ENCODE results near the gene SBNO2.

SBNO2 gene

DNA sequence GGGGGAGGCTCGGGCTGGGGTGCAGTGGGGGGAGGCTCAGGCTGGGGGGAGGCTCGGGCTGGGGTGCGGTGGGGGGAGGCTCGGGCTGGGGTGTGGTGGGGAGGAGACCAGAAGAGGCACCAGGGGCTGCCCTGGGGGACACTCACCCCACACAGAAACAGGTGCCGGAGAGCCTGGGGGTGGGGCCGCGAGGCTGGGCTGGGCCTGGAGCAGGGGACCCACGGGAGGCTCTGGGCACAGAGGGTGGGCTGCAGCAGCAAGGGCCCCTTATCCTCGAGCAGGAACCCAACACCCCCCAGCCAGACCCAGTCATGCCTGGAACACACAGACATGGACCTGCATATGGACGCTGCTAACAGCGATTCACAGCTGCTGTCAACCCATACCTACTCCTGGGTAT is 35.9 kb downstream of the SBNO2 start:
- H3K9me2 ChIP-seq (replicated peaks; ENCODE audit: low read depth, low read length) = no peaks in the 10 kb centered on the region
- peaks cover 3% of the 10 kb centered on the region; the same call in 1 of the 2 replicates for H3K36me3 ChIP-seq (ENCODE audit: insufficient read depth, low read length)
- TF ChIP-seq, protein P1, sequence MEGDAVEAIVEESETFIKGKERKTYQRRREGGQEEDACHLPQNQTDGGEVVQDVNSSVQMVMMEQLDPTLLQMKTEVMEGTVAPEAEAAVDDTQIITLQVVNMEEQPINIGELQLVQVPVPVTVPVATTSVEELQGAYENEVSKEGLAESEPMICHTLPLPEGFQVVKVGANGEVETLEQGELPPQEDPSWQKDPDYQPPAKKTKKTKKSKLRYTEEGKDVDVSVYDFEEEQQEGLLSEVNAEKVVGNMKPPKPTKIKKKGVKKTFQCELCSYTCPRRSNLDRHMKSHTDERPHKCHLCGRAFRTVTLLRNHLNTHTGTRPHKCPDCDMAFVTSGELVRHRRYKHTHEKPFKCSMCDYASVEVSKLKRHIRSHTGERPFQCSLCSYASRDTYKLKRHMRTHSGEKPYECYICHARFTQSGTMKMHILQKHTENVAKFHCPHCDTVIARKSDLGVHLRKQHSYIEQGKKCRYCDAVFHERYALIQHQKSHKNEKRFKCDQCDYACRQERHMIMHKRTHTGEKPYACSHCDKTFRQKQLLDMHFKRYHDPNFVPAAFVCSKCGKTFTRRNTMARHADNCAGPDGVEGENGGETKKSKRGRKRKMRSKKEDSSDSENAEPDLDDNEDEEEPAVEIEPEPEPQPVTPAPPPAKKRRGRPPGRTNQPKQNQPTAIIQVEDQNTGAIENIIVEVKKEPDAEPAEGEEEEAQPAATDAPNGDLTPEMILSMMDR (conservative IDR thresholded peaks at IDR 0.05; ENCODE audit: low read length) = no peak
- TF ChIP-seq EZH2phosphoT487 (IDR thresholded peaks at IDR 0.05; ENCODE audit: borderline replicate concordance) = no peak
- H3K4me1 ChIP-seq (ENCODE audit: insufficient read depth, low read length, poor library complexity, severe bottlenecking) = peaks cover 6% of the 10 kb centered on the region
- H4K20me1 ChIP-seq (ENCODE audit: insufficient read depth, low read length, poor library complexity, severe bottlenecking) = no peaks in the 10 kb centered on the region
- no peaks in the 10 kb centered on the region for H3K27me3 ChIP-seq (ENCODE audit: insufficient read depth, low read length, poor library complexity, severe bottlenecking)
- H2AFZ ChIP-seq (ENCODE audit: low read length) = no peak overlapping the region
- no peak overlapping the region for H3K4me3 ChIP-seq (ENCODE audit: low read length, poor library complexity, severe bottlenecking)
- no peaks in the 10 kb centered on the region for H3K9me3 ChIP-seq (ENCODE audit: insufficient read depth, low read depth, low read length)
- H3F3A ChIP-seq (ENCODE audit: low read depth) = no peaks in the 10 kb centered on the region
- H3K79me2 ChIP-seq (ENCODE audit: insufficient read depth, low read length) = peaks cover 7% of the 10 kb centered on the region; the same call in 1 of the 2 replicates
- no peak overlapping the region for H3K9ac ChIP-seq (ENCODE audit: low read depth, low read length, poor library complexity, severe bottlenecking)
- no peak overlapping the region for H3K4me2 ChIP-seq (ENCODE audit: low read depth, low read length, poor library complexity, severe bottlenecking)

DNA sequence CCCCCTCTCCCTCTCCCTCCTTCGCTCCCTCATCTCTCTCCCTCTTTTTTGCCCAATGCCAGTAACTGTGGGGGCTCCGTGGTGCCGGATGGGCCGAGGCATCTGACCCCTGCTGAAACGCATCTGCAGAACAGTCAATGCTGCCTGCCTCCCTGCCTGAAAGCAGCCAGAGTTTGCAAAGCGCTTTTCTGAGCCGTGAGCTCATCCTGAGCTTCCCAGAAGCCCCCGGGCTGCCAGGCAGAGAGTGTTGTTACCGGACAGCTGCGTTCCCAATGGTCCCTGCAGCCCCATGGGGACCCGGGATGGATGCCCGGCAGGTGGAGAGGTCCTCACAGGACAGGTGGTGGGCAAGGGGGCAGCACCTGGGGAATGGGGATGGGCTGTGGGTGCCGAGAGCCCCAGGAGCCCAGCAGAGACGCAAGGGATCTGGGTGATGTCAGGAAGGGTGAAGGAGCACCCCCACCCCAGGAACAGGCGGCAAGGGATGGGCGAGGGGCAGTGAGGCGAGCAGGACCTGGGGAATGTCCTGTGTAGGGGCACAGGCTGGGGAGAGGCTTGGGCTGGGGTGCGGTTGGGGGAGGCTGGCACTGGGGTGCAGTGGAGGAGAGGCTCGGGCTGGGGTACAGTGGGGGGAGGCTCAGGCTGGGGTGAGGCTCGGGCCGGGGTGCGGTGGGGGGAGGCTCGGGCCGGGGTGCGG is 37.3 kb downstream of the SBNO2 start:
- Histone ChIP-seq H3K9me2 (replicated peaks; ENCODE audit: low read depth, low read length) (no peaks in the 10 kb centered on the region), H3K9ac (ENCODE audit: low read depth, low read length, poor library complexity, severe bottlenecking) (peak overlapping the region; percentile 30), H3K79me2 (ENCODE audit: insufficient read depth, low read length) (peaks cover 9% of the 10 kb centered on the region; the same call in 1 of the 2 replicates), H3K27me3 (ENCODE audit: insufficient read depth, low read length, poor library complexity, severe bottlenecking) (no peaks in the 10 kb centered on the region), H3K4me3 (ENCODE audit: low read length, poor library complexity, severe bottlenecking) (no peak overlapping the region), H3K9me3 (ENCODE audit: insufficient read depth, low read depth, low read length) (no peaks in the 10 kb centered on the region), H3K36me3 (ENCODE audit: insufficient read depth, low read length) (peaks cover 3% of the 10 kb centered on the region; the same call in 1 of the 2 replicates), H3K4me1 (ENCODE audit: insufficient read depth, low read length, poor library complexity, severe bottlenecking) (peaks cover 17% of the 10 kb centered on the region), H3K4me2 (ENCODE audit: low read depth, low read length, poor library complexity, severe bottlenecking) (no peak overlapping the region), H3F3A (ENCODE audit: low read depth) (no peaks in the 10 kb centered on the region), H2AFZ (ENCODE audit: low read length) (no peak overlapping the region), H4K20me1 (ENCODE audit: insufficient read depth, low read length, poor library complexity, severe bottlenecking) (no peaks in the 10 kb centered on the region)
- TF ChIP-seq EZH2phosphoT487 (IDR thresholded peaks at IDR 0.05; ENCODE audit: borderline replicate concordance) = no peak
- TF ChIP-seq, protein P1 (conservative IDR thresholded peaks at IDR 0.05; ENCODE audit: low read length) = no peak

DNA sequence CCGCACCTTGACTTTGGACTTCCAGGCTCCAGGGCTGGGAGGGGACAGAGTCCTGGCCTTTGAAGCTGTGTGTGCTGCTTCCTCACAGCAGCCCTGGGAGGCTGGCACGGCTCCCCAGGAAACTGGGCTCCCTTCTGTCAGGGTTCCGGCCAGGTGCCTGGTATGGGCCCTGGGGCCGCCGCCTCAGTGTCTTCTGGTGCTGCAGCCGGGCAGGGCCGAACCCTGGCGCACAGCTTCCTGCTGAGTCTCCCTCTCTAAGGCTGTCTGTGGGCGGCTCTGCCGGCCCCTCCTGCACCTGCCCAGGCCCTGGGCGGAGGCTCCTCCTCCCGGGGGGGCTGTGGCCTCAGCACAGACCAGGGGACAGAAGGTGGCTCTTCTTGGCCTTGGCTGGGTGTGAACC is 37.9 kb downstream of the SBNO2 start:
- Histone ChIP-seq H3K9ac (ENCODE audit: low read depth, low read length, poor library complexity, severe bottlenecking) (no peak overlapping the region), H3K79me2 (ENCODE audit: insufficient read depth, low read length) (peaks cover 15% of the 10 kb centered on the region; the same call in 1 of the 2 replicates), H3K4me3 (ENCODE audit: low read length, poor library complexity, severe bottlenecking) (no peak overlapping the region), H2AFZ (ENCODE audit: low read length) (no peak overlapping the region), H4K20me1 (ENCODE audit: insufficient read depth, low read length, poor library complexity, severe bottlenecking) (peaks cover 4% of the 10 kb centered on the region), H3K9me3 (ENCODE audit: insufficient read depth, low read depth, low read length) (no peaks in the 10 kb centered on the region), H3K4me2 (ENCODE audit: low read depth, low read length, poor library complexity, severe bottlenecking) (no peak overlapping the region), H3F3A (ENCODE audit: low read depth) (no peaks in the 10 kb centered on the region), H3K36me3 (ENCODE audit: insufficient read depth, low read length) (peaks cover 3% of the 10 kb centered on the region; the same call in 1 of the 2 replicates), H3K27me3 (ENCODE audit: insufficient read depth, low read length, poor library complexity, severe bottlenecking) (no peaks in the 10 kb centered on the region), H3K9me2 (replicated peaks; ENCODE audit: low read depth, low read length) (no peaks in the 10 kb centered on the region), H3K4me1 (ENCODE audit: insufficient read depth, low read length, poor library complexity, severe bottlenecking) (peaks cover 23% of the 10 kb centered on the region)
- no peak for TF ChIP-seq EZH2phosphoT487 (IDR thresholded peaks at IDR 0.05; ENCODE audit: borderline replicate concordance)
- TF ChIP-seq, protein P1 (conservative IDR thresholded peaks at IDR 0.05; ENCODE audit: low read length) = no peak

Measured in Loucy (cell line).